GM12878 (cell line): ENCODE data around the gene DIDO1.

Source experiments
- FOS ChIP-seq: IDR thresholded peaks from 3 replicates; pipeline ENCODE4 v1.6.1; 2011; ENCODE audit warnings: borderline replicate concordance; ENCODE audit not compliant: insufficient read length; ENCODE audit errors: extremely low read depth
- NR2F1 ChIP-seq: fragments of 450-650 bp; conservative IDR thresholded peaks from 2 replicates; pipeline ENCODE4 v1.6.1; 2017; ENCODE audit warnings: mild to moderate bottlenecking
- ZNF24 ChIP-seq: fragments of 450-650 bp; IDR thresholded peaks from 2 replicates; pipeline ENCODE4 v1.6.1; 2017; ENCODE audit warnings: antibody characterized with exemption, mild to moderate bottlenecking
- TF ChIP-seq, protein P1 (sequence below), 3 experiments: IDR thresholded peaks in 2 of 3; conservative IDR thresholded peaks in 1 of 3; 2 replicates each; pipeline ENCODE4 v1.5.1; 2011; ENCODE audit warnings: low read depth in 3 of 3, low read length in 3 of 3, mild to moderate bottlenecking in 3 of 3, control low read depth in 2 of 3, moderate library complexity in 2 of 3, inconsistent platforms in 1 of 3, mixed read lengths in 1 of 3; ENCODE audit not compliant: control insufficient read depth in 2 of 3, insufficient read depth in 1 of 3; ENCODE audit errors: extremely low read depth in 1 of 3
- TF ChIP-seq, protein P2 (sequence below): IDR thresholded peaks from 2 replicates; pipeline ENCODE4 v1.6.1; 2012; ENCODE audit warnings: mild to moderate bottlenecking, low read depth, low read length

DNA sequence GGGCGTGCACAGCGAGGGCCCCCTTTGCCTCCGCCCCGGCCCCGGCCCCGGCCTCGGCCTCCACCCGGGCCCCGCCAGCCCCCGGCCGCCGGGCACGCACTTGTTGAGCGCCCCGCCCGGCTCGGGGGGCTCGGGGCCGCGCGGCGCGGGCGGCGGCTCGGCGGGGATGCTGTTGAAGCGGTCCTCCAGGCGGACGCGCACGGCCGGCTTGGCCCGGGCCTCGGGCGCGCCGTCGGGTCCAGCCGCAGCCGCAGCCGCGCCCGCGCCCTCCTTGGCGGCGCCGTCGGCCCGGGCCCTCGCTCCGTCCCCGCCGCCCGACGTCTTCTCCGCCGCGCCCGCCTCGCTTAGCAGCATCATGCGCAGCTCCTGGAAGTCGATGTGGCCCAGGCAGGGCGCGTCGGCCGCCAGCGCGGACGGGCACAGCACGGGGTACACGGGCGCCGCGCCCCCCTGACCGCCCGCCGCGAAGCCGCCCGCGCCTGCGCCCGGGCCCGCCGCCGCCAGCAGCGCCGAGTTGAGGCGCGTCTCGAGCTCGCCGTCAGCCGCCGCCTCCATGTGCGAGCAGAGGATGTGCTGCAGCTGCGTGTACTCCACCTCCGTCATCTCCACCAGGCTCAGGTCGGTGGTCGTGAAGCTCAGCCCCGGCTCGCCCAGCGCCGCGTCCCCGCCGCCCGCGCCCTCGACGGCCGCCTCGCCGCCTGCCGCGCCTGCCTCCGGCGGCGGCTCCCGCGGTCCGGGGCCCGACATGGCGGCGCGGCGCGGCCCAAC is 65.2 kb downstream of the DIDO1 start:
- TF ChIP-seq ZNF24 = no peak
- TF ChIP-seq NR2F1 = no peak
- TF ChIP-seq, protein P1, sequence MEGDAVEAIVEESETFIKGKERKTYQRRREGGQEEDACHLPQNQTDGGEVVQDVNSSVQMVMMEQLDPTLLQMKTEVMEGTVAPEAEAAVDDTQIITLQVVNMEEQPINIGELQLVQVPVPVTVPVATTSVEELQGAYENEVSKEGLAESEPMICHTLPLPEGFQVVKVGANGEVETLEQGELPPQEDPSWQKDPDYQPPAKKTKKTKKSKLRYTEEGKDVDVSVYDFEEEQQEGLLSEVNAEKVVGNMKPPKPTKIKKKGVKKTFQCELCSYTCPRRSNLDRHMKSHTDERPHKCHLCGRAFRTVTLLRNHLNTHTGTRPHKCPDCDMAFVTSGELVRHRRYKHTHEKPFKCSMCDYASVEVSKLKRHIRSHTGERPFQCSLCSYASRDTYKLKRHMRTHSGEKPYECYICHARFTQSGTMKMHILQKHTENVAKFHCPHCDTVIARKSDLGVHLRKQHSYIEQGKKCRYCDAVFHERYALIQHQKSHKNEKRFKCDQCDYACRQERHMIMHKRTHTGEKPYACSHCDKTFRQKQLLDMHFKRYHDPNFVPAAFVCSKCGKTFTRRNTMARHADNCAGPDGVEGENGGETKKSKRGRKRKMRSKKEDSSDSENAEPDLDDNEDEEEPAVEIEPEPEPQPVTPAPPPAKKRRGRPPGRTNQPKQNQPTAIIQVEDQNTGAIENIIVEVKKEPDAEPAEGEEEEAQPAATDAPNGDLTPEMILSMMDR (IDR thresholded peaks at IDR 0.05 in 2 of 3, conservative IDR thresholded peaks at IDR 0.05 in 1 of 3; ENCODE audit: control insufficient read depth in 2 of 3, extremely low read depth in 1 of 3, insufficient read depth in 1 of 3, low read depth in 3 of 3, low read length in 3 of 3) = no peak
- TF ChIP-seq, protein P2, sequence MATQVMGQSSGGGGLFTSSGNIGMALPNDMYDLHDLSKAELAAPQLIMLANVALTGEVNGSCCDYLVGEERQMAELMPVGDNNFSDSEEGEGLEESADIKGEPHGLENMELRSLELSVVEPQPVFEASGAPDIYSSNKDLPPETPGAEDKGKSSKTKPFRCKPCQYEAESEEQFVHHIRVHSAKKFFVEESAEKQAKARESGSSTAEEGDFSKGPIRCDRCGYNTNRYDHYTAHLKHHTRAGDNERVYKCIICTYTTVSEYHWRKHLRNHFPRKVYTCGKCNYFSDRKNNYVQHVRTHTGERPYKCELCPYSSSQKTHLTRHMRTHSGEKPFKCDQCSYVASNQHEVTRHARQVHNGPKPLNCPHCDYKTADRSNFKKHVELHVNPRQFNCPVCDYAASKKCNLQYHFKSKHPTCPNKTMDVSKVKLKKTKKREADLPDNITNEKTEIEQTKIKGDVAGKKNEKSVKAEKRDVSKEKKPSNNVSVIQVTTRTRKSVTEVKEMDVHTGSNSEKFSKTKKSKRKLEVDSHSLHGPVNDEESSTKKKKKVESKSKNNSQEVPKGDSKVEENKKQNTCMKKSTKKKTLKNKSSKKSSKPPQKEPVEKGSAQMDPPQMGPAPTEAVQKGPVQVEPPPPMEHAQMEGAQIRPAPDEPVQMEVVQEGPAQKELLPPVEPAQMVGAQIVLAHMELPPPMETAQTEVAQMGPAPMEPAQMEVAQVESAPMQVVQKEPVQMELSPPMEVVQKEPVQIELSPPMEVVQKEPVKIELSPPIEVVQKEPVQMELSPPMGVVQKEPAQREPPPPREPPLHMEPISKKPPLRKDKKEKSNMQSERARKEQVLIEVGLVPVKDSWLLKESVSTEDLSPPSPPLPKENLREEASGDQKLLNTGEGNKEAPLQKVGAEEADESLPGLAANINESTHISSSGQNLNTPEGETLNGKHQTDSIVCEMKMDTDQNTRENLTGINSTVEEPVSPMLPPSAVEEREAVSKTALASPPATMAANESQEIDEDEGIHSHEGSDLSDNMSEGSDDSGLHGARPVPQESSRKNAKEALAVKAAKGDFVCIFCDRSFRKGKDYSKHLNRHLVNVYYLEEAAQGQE = no peak
- TF ChIP-seq FOS = no peak
